HG03378 (cell line): ENCODE data around the gene CCR7.
A peak's percentile ranks its signal among the peaks of the same experiment; 100 is the strongest.
"Not testable (repeated sequence)": the region's sequence is repeated elsewhere in the genome, so short reads cannot be mapped to it uniquely, and the experiment has no call there.

Source experiments
- ATAC-seq: cut with Tn5 transposase; IDR thresholded peaks from one replicate; pipeline ENCODE4 v1.9.1; 2021; ENCODE audit warnings: mild to moderate bottlenecking, moderate library complexity; ENCODE audit not compliant: unreplicated experiment

CCR7 gene

GRCh38 chr17:40552806-40553693 is 12.2 kb downstream of the CCR7 start:
- ATAC-seq, result no peak

- no peak for ATAC-seq
Observed at GRCh38 chr17:40551879-40552768, 13.1 kb downstream of the CCR7 start.

GRCh38 chr17:40551091-40551878 is 14.0 kb downstream of the CCR7 start:
- ATAC-seq, result no peak

DNA sequence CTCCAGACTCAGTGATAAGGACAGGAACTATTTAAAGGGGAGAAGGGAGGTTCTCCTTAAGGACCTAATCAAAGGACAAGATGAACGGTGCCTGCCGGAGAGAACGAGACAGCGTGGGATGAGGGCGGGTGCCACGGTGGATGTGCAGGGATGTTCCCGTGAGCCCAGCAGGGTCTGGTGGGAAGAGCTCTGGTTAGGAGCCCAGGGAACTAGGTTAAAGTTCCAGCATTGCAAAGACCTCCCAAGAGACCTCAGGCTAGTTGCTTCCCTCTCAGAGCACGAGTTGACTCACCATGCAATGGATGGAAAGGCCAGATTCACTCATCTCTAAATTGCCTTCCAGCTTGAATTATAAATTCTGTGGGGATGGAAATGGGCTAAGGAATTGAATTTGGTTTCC is 14.7 kb downstream of the CCR7 start:
- no peak for ATAC-seq

DNA sequence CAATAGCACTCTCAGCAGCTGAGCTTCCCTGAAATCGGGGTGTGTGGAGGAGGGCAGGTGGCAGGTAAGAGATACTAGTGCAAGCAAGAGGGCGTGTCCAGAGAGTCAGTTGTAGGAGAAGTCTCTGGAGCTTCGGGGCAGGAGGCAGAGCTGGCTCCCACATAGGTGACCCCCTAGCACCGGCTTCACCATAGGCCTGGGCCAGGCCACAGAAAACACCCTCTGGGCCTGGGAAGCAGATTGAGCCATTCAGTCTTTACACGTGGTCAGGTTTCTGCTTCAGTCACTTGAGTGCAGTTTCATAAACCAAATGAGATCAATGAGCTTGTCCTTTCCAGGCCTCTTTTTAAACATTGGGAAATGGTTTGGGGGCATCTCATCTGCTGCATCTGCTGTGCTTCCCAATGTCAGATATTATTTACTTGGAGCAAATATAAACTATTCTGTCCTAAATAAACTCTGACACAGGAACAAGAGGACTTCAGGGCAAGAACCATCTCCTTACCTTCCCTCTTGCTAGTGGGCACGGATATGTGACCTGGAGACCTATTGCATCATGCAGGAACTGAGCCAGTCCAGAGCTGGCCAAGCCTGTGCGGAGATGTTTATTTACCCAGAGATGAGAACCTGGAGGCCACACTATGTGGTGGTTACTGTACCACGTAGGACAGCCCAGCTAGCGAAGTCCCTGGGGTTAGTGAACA is 16.1 kb downstream of the CCR7 start:
- ATAC-seq, result no peak

DNA sequence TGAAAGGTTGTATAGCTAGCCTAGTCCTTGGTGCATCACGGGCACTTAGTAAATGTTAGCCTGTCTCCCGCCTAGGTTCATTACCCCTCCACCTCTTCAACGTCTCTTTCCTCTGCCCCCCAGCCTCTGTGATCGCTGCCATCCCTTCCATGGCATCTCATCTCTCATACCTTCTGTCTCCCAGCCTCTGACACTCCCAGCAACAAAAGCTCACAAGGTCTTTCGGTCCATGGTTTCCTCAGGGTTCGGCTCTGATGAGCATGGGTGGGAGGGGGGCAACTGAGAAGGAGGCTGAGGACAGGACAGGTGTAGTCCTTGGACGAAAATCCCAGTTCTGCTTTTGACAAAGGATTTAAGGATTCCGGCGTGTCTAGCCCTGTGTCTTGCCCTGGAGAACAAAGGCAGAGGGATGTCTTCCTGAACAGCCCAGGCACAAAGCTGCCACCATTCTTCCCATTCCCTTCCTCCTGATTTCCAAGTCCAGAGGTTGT is 16.7 kb downstream of the CCR7 start:
- no peak for ATAC-seq

DNA sequence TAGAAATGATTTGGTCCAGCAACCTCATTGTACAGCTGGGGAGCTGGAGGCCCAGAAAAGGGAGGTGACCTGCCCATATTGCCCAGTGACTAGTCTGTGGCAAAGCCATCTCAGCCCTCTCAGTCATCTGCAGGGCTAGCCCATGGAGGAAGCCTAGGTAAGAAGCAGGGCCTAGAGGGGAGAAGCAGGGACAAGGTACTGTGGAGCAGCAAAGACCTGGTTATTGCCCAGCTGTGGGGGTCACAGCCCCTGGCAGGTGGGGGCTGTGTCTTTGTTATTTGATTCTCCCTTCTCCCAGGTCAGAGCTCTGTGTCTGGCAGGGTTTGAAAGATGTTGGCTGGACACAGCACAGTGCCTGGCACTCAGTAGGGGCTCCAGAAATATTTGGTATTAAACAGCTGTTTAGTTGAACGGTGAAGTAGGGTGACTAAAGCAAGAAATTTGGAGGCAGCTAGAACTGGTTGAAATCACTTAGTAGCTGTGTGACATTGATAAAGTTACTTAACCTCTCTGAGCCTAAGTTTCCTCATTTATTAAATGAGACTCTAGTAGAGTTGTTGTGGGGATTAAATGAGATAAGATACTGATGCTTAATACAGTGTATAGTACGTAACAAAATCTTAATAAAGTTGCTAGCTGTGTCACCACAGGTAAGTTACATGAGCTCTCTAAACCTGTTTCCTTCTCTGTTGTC is 17.3 kb downstream of the CCR7 start:
- ATAC-seq, result no peak

GRCh38 chr17:40547079-40547784 is 18.0 kb downstream of the CCR7 start:
- no peak for ATAC-seq

- not testable (repeated sequence) for ATAC-seq
Observed at GRCh38 chr17:40546497-40546896, 18.8 kb downstream of the CCR7 start.

DNA sequence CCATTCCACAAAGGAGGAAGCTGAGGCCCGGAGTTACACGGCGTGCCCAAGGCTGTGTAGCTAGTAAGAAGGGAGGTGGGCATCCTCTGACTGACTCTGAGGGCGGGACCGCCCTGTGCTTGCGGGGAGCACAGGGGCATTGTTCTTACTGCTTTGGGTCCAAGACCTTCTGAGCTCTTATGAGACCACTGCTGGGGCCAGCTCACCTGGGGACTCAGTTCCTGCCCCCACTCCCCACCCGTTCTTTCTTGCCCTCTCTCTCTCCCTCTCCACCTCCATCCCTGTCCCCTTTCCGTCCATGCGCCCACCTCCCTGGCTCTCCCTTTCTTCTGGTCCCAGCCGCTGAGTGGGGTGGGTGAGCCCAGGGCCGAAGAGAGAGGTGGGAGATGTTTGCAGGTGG is 19.6 kb downstream of the CCR7 start:
- ATAC-seq, result no peak

GRCh38 chr17:40542558-40543411 is 22.5 kb downstream of the CCR7 start:
- ATAC-seq, result peak; percentile 51

DNA sequence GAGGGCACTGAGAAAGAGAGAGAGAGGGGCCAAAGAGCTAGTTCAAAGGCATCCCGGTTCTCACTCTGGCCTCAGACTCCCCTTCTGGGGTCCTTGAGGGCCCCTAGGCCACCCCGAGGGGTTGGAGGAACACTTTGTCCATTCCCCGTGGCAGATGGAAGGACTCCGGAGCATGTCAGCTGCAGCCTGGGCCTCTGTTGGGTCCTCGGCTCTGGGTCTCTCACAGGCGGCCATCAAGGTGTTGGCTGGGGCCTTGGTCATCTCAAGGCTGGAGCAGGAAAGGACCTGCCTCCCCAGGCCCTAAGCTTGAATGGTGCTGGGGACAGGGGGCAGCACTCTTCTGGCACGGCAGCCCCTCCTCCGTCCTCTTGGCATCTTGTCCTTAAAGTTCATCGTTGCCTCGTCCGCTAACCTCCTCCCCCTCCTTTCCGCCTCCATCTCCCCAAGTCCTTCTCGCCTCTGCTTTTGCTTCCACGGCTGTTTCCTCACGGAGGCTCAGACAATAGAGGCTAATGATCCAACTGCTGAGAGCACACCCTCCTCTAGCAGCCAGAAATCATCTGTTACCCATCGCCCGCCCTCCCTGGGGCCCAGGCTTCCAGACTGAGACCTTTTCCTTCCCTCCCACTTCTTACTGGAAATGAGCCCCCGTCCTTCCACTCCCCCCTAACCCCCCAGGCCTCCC is 23.3 kb downstream of the CCR7 start:
- ATAC-seq, result no peak

DNA sequence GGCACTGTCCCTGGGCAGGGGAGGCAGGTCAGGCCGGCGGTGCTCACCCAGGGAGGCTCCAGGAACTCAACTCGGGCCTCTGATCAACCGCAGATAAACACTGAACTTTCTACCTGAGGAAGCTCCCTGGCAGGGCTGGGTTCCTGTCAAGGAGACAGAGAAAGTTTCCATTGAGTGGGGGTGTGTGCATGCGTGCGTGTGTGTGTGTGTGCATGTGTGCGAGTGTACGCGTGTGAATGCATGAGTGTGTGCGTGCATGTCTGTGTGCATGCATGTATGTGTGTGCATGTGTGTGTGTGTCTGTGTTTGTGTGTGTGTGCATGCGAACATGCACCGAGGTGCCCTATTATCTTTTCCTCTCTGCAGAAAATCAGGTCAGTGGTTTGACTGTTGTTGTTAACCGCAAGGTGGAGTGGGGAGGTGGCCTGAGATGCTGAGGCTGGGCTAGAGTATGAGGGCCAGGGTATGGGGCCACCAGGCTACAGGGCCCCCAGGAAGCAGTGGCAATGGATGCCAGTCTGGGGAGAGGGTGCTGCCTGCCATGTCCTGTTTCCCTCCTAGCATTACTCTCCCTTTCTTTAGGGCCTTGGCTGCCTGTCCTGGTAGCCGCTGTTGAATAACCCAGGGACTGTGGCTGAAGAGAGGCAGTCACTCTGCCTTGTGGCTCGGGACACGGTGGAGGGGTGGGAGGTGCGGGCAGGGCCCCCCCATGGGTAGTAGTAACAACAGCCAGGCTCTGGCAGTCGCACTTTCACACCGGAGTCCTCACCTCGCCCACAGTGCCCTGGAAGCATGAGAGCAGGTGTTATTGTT is 24.0 kb downstream of the CCR7 start:
- ATAC-seq, result no peak

DNA sequence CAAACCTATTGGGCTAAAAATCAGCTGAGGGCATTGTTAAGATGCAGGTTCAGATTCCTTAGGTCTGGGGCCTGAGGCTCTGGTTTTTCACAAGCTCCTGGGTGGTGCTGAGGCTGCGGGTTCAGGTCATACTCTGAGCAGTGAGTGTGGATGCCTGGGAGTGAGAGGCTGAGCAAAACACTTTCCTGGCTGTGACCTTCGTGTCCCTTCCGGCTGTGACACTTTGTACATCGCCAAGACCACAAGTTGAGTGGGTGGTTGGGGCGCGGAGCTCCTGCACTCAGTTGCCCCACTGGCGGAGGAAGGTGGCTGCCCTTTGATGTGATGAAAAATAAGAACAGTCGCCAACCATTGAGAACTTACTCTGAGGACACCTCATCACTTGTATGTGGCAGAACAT is 24.8 kb downstream of the CCR7 start:
- ATAC-seq, result no peak

GRCh38 chr17:40539711-40540411 is 25.4 kb downstream of the CCR7 start:
- no peak for ATAC-seq
